Loucy (cell line): ENCODE measurements around the gene CLDN17.

Source experiments
- H2AFZ ChIP-seq: fragments of 200-600 bp; sonication (generic); 2 replicates; pipeline ENCODE4 v1.6.0; 2016; ENCODE audit warnings: antibody characterized with exemption, mild to moderate bottlenecking, low read length, moderate library complexity
- H3F3A ChIP-seq: fragments of 200-600 bp; 2 replicates; pipeline ENCODE4 v1.6.0; 2016; ENCODE audit warnings: antibody characterized with exemption, low read depth, mild to moderate bottlenecking
- H3K27me3 ChIP-seq: fragments of 200-600 bp; sonication (generic); 2 replicates; pipeline ENCODE4 v1.6.1; 2014; ENCODE audit warnings: low read length, mild to moderate bottlenecking; ENCODE audit not compliant: insufficient read depth, poor library complexity, severe bottlenecking
- H3K36me3 ChIP-seq: fragments of 200-600 bp; sonication (generic); 2 replicates; pipeline ENCODE4 v1.6.1; 2016; ENCODE audit warnings: low read length; ENCODE audit not compliant: insufficient read depth
- H3K4me1 ChIP-seq: fragments of 200-600 bp; sonication (generic); 2 replicates; pipeline ENCODE4 v1.5.1; 2014; ENCODE audit warnings: low read length, mild to moderate bottlenecking; ENCODE audit not compliant: insufficient read depth, poor library complexity, severe bottlenecking
- H3K4me2 ChIP-seq: fragments of 200-600 bp; sonication (generic); 2 replicates; pipeline ENCODE4 v1.6.0; 2014; ENCODE audit warnings: antibody characterized with exemption, low read length, low read depth, mild to moderate bottlenecking; ENCODE audit not compliant: poor library complexity, severe bottlenecking
- H3K4me3 ChIP-seq: fragments of 200-600 bp; sonication (generic); 2 replicates; pipeline ENCODE4 v1.5.1; 2014; ENCODE audit warnings: low read length, mild to moderate bottlenecking, mixed read lengths; ENCODE audit not compliant: poor library complexity, severe bottlenecking
- H3K79me2 ChIP-seq: fragments of 200-600 bp; sonication (generic); 2 replicates; pipeline ENCODE4 v1.6.1; 2014; ENCODE audit warnings: low read length; ENCODE audit not compliant: insufficient read depth
- H3K9ac ChIP-seq: fragments of 200-600 bp; sonication (generic); 2 replicates; pipeline ENCODE4 v1.6.0; 2014; ENCODE audit warnings: mild to moderate bottlenecking, low read depth, low read length, moderate library complexity; ENCODE audit not compliant: poor library complexity, severe bottlenecking
- H3K9me2 ChIP-seq: fragments of 200-600 bp; sonication (generic); replicated peaks from 2 replicates; pipeline ENCODE4 v1.6.1; 2016; ENCODE audit warnings: low read depth, low read length, mixed read lengths
- H3K9me3 ChIP-seq: fragments of 200-600 bp; sonication (generic); 2 replicates; pipeline ENCODE4 v1.6.1; 2014; ENCODE audit warnings: mild to moderate bottlenecking, antibody characterized with exemption, low read length, low read depth; ENCODE audit not compliant: insufficient read depth
- H4K20me1 ChIP-seq: fragments of 200-600 bp; sonication (generic); 2 replicates; pipeline ENCODE4 v1.6.0; 2014; ENCODE audit warnings: antibody characterized with exemption, low read length, mild to moderate bottlenecking; ENCODE audit not compliant: insufficient read depth, poor library complexity, severe bottlenecking
- CTCF ChIP-seq: fragments of 200-600 bp; sonication (generic); conservative IDR thresholded peaks from 2 replicates; pipeline ENCODE4 v1.5.1; 2014; ENCODE audit warnings: mild to moderate bottlenecking, antibody characterized with exemption, low read length
- EZH2phosphoT487 ChIP-seq: fragments of 200-600 bp; IDR thresholded peaks from 2 replicates; pipeline ENCODE4 v1.6.1; 2018; ENCODE audit warnings: antibody characterized with exemption, mild to moderate bottlenecking, moderate library complexity, borderline replicate concordance

The CLDN17 gene

GRCh38 chr21:30153697-30154340 is 12.8 kb downstream of the CLDN17 start:
- no peak overlapping the region for H2AFZ ChIP-seq
- no peaks in the 10 kb centered on the region for H3K79me2 ChIP-seq
- H3K4me1 ChIP-seq: no peaks in the 10 kb centered on the region
- no peaks in the 10 kb centered on the region for H3F3A ChIP-seq
- TF ChIP-seq EZH2phosphoT487 (no peak), CTCF (no peak)
- H3K27me3 ChIP-seq: no peaks in the 10 kb centered on the region
- no peak overlapping the region for H3K4me3 ChIP-seq
- H3K9me3 ChIP-seq: no peaks in the 10 kb centered on the region
- no peak overlapping the region for H3K4me2 ChIP-seq
- H3K9me2 ChIP-seq: no peaks in the 10 kb centered on the region
- no peaks in the 10 kb centered on the region for H3K36me3 ChIP-seq
- no peak overlapping the region for H3K9ac ChIP-seq
- H4K20me1 ChIP-seq: no peaks in the 10 kb centered on the region

GRCh38 chr21:30152792-30153191 is 13.8 kb downstream of the CLDN17 start:
- Histone ChIP-seq H3K27me3 (no peaks in the 10 kb centered on the region), H3K9ac (no peak overlapping the region), H4K20me1 (no peaks in the 10 kb centered on the region), H3F3A (no peaks in the 10 kb centered on the region), H3K4me3 (no peak overlapping the region), H2AFZ (no peak overlapping the region), H3K36me3 (no peaks in the 10 kb centered on the region), H3K4me2 (no peak overlapping the region), H3K9me3 (no peaks in the 10 kb centered on the region), H3K4me1 (no peaks in the 10 kb centered on the region), H3K9me2 (no peaks in the 10 kb centered on the region), H3K79me2 (no peaks in the 10 kb centered on the region)
- no peak for TF ChIP-seq EZH2phosphoT487
- no peak for TF ChIP-seq CTCF

GRCh38 chr21:30148906-30149305 is 17.7 kb downstream of the CLDN17 start:
- Histone ChIP-seq H3K9me3 (no peaks in the 10 kb centered on the region), H3K9me2 (no peaks in the 10 kb centered on the region), H3K27me3 (no peaks in the 10 kb centered on the region), H2AFZ (no peak overlapping the region), H3F3A (no peaks in the 10 kb centered on the region), H3K9ac (no peak overlapping the region), H4K20me1 (no peaks in the 10 kb centered on the region), H3K4me1 (no peaks in the 10 kb centered on the region), H3K4me2 (no peak overlapping the region), H3K36me3 (no peaks in the 10 kb centered on the region), H3K4me3 (no peak overlapping the region), H3K79me2 (no peaks in the 10 kb centered on the region)
- TF ChIP-seq CTCF (no peak), EZH2phosphoT487 (no peak)
